NT2/D1 (cell line): ENCODE results near the gene CIAO2B.
A peak's percentile ranks its signal among the peaks of the same experiment; 100 is the strongest.
"Not testable (repeated sequence)": the region's sequence is repeated elsewhere in the genome, so short reads cannot be mapped to it uniquely, and the experiment has no call there.

Experiments used
- DNase-seq: peaks from one replicate; pipeline ENCODE4 v3.0.0-alpha.2; 2011; ENCODE audit warnings: low read depth, low spot score
- H3K27me3 ChIP-seq: 2 replicates; pipeline ENCODE4 v1.6.0; 2011; ENCODE audit warnings: mild to moderate bottlenecking; ENCODE audit not compliant: insufficient read length, insufficient read depth
- H3K36me3 ChIP-seq: 2 replicates; pipeline ENCODE4 v1.6.1; 2011; ENCODE audit warnings: mild to moderate bottlenecking, low read length, mixed read lengths; ENCODE audit not compliant: insufficient read depth, insufficient read length
- H3K4me1 ChIP-seq: 2 replicates; pipeline ENCODE4 v1.5.1; 2011; ENCODE audit not compliant: insufficient read depth, insufficient read length
- H3K4me3 ChIP-seq: 2 replicates; pipeline ENCODE4 v1.5.1; 2011; ENCODE audit warnings: low read depth; ENCODE audit not compliant: insufficient read length
- H3K9ac ChIP-seq: 2 replicates; pipeline ENCODE4 v1.6.0; 2011; ENCODE audit warnings: low read depth; ENCODE audit not compliant: insufficient read length
- H3K9me3 ChIP-seq: 2 replicates; pipeline ENCODE4 v1.5.1; 2011; ENCODE audit warnings: mild to moderate bottlenecking, low read length; ENCODE audit not compliant: insufficient read depth
- SUZ12 ChIP-seq: IDR thresholded peaks from 2 replicates; pipeline ENCODE4 v1.6.1; 2011; ENCODE audit not compliant: insufficient read length, insufficient read depth; ENCODE audit errors: extremely low read depth
- YY1 ChIP-seq: IDR thresholded peaks from 2 replicates; pipeline ENCODE4 v1.6.1; 2011; ENCODE audit not compliant: insufficient read length, insufficient read depth
- ZNF274 ChIP-seq: IDR thresholded peaks from 2 replicates; pipeline ENCODE4 v1.6.1; 2011; ENCODE audit warnings: mild to moderate bottlenecking, low read depth, low read length

The CIAO2B gene

DNA sequence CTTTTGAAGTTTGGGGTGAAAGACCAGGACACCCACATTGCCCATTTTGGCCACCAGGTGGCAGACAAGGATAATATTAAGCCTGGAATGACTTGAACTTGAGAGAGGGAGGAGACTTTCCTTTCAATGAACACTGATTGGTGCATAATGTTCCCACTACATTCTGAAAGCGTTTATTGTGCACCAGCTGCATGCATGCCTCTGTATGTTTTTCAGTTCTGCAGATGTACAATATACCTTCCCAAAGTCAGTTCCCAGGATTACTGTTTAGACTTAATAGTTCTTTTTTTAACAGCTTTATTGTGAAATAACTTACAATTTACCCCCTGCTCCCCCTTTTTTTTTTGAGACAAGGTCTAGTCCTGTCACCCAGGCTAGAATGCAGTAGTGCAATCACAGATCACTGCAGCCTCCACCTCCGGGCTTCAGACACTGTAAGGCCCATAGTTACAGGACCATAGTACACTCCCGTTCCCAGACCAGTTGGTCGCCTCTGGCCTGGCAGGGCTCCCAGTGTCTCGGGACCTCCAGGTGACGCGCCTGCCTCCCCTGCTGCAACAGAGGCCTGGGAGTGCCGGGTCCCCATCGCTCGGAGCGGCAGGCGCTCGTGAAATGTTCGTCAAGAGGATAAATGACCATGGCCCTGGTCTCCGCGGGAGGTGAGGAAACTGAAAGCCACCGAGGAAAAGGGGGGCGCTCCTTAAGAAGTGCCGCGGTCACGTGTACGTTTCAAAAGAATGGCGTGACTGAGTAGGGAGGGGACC is 13.3 kb upstream of the CIAO2B start:
- TF ChIP-seq YY1 (no peak), ZNF274 (no peak), SUZ12 (no peak)
- Histone ChIP-seq H3K9ac (peak overlapping the region; percentile 46), H3K9me3 (peaks cover 11% of the 10 kb centered on the region), H3K4me1 (peaks cover 7% of the 10 kb centered on the region), H3K4me3 (peak overlapping the region; percentile 35), H3K27me3 (peaks cover 31% of the 10 kb centered on the region), H3K36me3 (peaks cover 16% of the 10 kb centered on the region)
- DNase-seq = peak; percentile 78

GRCh38 chr16:66946974-66947301 is 12.7 kb upstream of the CIAO2B start:
- TF ChIP-seq SUZ12 = no peak
- no peak for TF ChIP-seq YY1
- TF ChIP-seq ZNF274 = no peak
- Histone ChIP-seq H3K4me3 (no peak overlapping the region), H3K9me3 (peaks cover 11% of the 10 kb centered on the region), H3K36me3 (peaks cover 22% of the 10 kb centered on the region), H3K9ac (no peak overlapping the region), H3K27me3 (peaks cover 31% of the 10 kb centered on the region), H3K4me1 (peaks cover 7% of the 10 kb centered on the region)
- DNase-seq = no peak

DNA sequence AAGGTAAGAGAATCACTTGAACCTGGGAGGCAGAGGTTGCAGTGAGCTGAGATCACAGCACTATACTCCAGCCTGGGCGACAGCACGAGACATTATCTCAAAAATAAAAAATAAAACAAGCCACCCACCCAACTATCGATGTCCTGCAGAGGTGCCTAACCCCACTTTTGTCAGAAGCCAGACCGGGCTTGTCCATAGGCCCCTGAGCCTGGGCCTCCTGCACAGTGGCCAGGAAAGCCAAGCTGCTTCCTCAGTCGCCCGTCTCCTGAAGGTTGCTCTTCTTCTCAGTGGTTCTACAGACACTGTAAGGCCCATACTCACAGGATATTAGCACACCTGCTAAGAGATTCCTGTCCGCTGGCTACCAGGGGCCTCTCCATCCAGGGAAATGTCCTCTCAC is 12.3 kb upstream of the CIAO2B start:
- TF ChIP-seq SUZ12 = no peak
- TF ChIP-seq ZNF274 = no peak
- TF ChIP-seq YY1 = no peak
- no peak overlapping the region for H3K4me3 ChIP-seq
- no peak for DNase-seq
- H3K27me3 ChIP-seq = peaks cover 31% of the 10 kb centered on the region
- peaks cover 7% of the 10 kb centered on the region for H3K9me3 ChIP-seq
- peaks cover 7% of the 10 kb centered on the region for H3K4me1 ChIP-seq
- H3K9ac ChIP-seq = no peak overlapping the region
- peaks cover 26% of the 10 kb centered on the region for H3K36me3 ChIP-seq

GRCh38 chr16:66945939-66946338 is 11.7 kb upstream of the CIAO2B start:
- Histone ChIP-seq H3K27me3 (peaks cover 31% of the 10 kb centered on the region), H3K9me3 (0 out of 2 replicates have a peak, but pooled peaks cover under 1% of the 10 kb centered on the region), H3K4me1 (peaks cover 7% of the 10 kb centered on the region), H3K36me3 (peaks cover 32% of the 10 kb centered on the region), H3K9ac (no peak overlapping the region), H3K4me3 (no peak overlapping the region)
- DNase-seq = no peak
- TF ChIP-seq ZNF274 (no peak), YY1 (no peak), SUZ12 (no peak)

- not testable (repeated sequence) for H3K9ac ChIP-seq, H3K4me1 ChIP-seq, H3K9me3 ChIP-seq, DNase-seq, H3K4me3 ChIP-seq
- H3K27me3 ChIP-seq = peaks cover 28% of the 10 kb centered on the region
- peaks cover 42% of the 10 kb centered on the region for H3K36me3 ChIP-seq
Observed at GRCh38 chr16:66944971-66945370, 10.8 kb upstream of the CIAO2B start.

DNA sequence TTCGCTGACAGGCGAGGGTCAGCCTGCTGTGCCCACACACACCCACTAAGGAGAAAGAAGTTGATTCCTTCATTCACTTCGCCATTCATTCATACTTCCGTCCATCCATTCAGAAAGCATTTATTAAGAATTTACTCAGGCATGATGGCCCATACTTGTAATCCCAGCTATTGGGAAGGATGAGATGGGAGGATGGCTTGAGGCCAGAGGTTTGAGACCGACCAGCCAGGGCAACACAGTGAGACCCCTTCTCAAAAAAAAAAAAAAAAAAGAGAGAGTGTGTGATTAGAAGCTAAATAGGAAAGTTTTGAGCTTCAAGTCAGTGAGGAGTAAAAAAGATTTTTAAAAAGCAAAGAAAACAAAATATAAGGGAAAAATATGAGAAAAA is 9.8 kb upstream of the CIAO2B start:
- Histone ChIP-seq H3K27me3 (peaks cover 19% of the 10 kb centered on the region), H3K9ac (no peak overlapping the region), H3K9me3 (no peaks in the 10 kb centered on the region), H3K4me1 (peaks cover 7% of the 10 kb centered on the region), H3K4me3 (no peak overlapping the region), H3K36me3 (peaks cover 51% of the 10 kb centered on the region)
- no peak for DNase-seq
- TF ChIP-seq ZNF274 (no peak), YY1 (no peak), SUZ12 (no peak)

- Histone ChIP-seq H3K36me3 (peaks cover 56% of the 10 kb centered on the region), H3K9ac (no peak overlapping the region)
Observed at GRCh38 chr16:66943426-66944053, 9.3 kb upstream of the CIAO2B start.

More at GRCh38 chr16:66943426-66944053, 9.3 kb upstream of the CIAO2B start:
- no peak overlapping the region for H3K4me3 ChIP-seq
- peaks cover 13% of the 10 kb centered on the region for H3K27me3 ChIP-seq
- TF ChIP-seq SUZ12 = no peak
- TF ChIP-seq YY1 = no peak
- no peak for TF ChIP-seq ZNF274
- no peaks in the 10 kb centered on the region for H3K9me3 ChIP-seq
- DNase-seq = no peak
- peaks cover 6% of the 10 kb centered on the region for H3K4me1 ChIP-seq
